Nephron (organoid): ENCODE results near the gene CD53.
"Not testable (repeated sequence)": the region's sequence is repeated elsewhere in the genome, so short reads cannot be mapped to it uniquely, and the experiment has no call there.

ENCODE experiments used
- H3K27ac Mint-ChIP-seq, 3 experiments: 2 replicates each; pipeline ENCODE4 v1.8.0; 2020; ENCODE audit warnings: mixed read lengths in 3 of 3, mild to moderate bottlenecking in 2 of 3, moderate library complexity in 1 of 3
- H3K27me3 Mint-ChIP-seq: 2 replicates; pipeline ENCODE4 v1.8.0; 2021; ENCODE audit warnings: low read depth, mild to moderate bottlenecking, moderate library complexity, mixed read lengths
- H3K36me3 Mint-ChIP-seq: 2 replicates; pipeline ENCODE4 v1.8.0; 2020; ENCODE audit warnings: low read depth, mixed read lengths
- H3K4me1 Mint-ChIP-seq: 2 replicates; pipeline ENCODE4 v1.8.0; 2020; ENCODE audit warnings: mixed read lengths
- H3K4me3 Mint-ChIP-seq, 3 experiments: 2 replicates each; pipeline ENCODE4 v1.8.0; 2020; ENCODE audit warnings: mild to moderate bottlenecking in 3 of 3, mixed read lengths in 3 of 3, moderate library complexity in 2 of 3
- H3K9me3 Mint-ChIP-seq: 2 replicates; pipeline ENCODE4 v1.8.0; 2020; ENCODE audit warnings: mixed read lengths
- CTCF ChIP-seq, 3 experiments: fragments of 200-600 bp; sonication (generic); IDR thresholded peaks; one replicate each; pipeline ENCODE4 v1.5.0; 2021; ENCODE audit warnings: antibody characterized with exemption in 3 of 3; ENCODE audit not compliant: unreplicated experiment in 3 of 3

The CD53 gene

GRCh38 chr1:110872745-110873720, at the start of gene CD53:
Gene CD53, plus strand, starts transcription at chr1:110873148. Its CDS starts 18,261 bp downstream, at chr1:110891409.
- no peak for TF ChIP-seq CTCF (IDR thresholded peaks at IDR 0.05; ENCODE audit: unreplicated experiment in 3 of 3)
- H3K4me1 Mint-ChIP-seq: no peaks in the 10 kb centered on the region
- H3K36me3 Mint-ChIP-seq: no peaks in the 10 kb centered on the region
- H3K27ac Mint-ChIP-seq: no peak within 1 kb of the TSS
- H3K27me3 Mint-ChIP-seq: no peaks in the 10 kb centered on the region
- no peaks in the 10 kb centered on the region for H3K9me3 Mint-ChIP-seq
- H3K4me3 Mint-ChIP-seq: no peak within 1 kb of the TSS

- TF ChIP-seq CTCF (IDR thresholded peaks at IDR 0.05; ENCODE audit: unreplicated experiment in 3 of 3): no peak
- H3K4me3 Mint-ChIP-seq: no peak overlapping the region
- no peaks in the 10 kb centered on the region for H3K36me3 Mint-ChIP-seq
- H3K4me1 Mint-ChIP-seq: no peaks in the 10 kb centered on the region
- peaks cover 3% of the 10 kb centered on the region for H3K9me3 Mint-ChIP-seq
- peaks cover 4% of the 10 kb centered on the region for H3K27me3 Mint-ChIP-seq
- no peak overlapping the region for H3K27ac Mint-ChIP-seq
Measured at GRCh38 chr1:110824192-110824591, 48.8 kb upstream of the CD53 start.

GRCh38 chr1:110829955-110830553, 42.9 kb upstream of the CD53 start:
- peaks cover 4% of the 10 kb centered on the region for H3K27me3 Mint-ChIP-seq
- peak; percentile 25 to 54 (median 39) for TF ChIP-seq CTCF (IDR thresholded peaks at IDR 0.05; ENCODE audit: unreplicated experiment in 3 of 3)
- no peaks in the 10 kb centered on the region for H3K9me3 Mint-ChIP-seq
- no peaks in the 10 kb centered on the region for H3K4me1 Mint-ChIP-seq
- no peaks in the 10 kb centered on the region for H3K36me3 Mint-ChIP-seq
- no peak overlapping the region for H3K4me3 Mint-ChIP-seq
- H3K27ac Mint-ChIP-seq: no peak overlapping the region

GRCh38 chr1:110833779-110834178, 39.2 kb upstream of the CD53 start:
- not testable (repeated sequence) for H3K27ac Mint-ChIP-seq, H3K4me3 Mint-ChIP-seq, H3K27me3 Mint-ChIP-seq, H3K36me3 Mint-ChIP-seq, H3K4me1 Mint-ChIP-seq, H3K9me3 Mint-ChIP-seq

- no peaks in the 10 kb centered on the region for H3K4me1 Mint-ChIP-seq
- TF ChIP-seq CTCF (IDR thresholded peaks at IDR 0.05; ENCODE audit: unreplicated experiment in 3 of 3): no peak
- no peaks in the 10 kb centered on the region for H3K9me3 Mint-ChIP-seq
- H3K36me3 Mint-ChIP-seq: no peaks in the 10 kb centered on the region
- no peak overlapping the region for H3K27ac Mint-ChIP-seq
- peaks cover 3% of the 10 kb centered on the region for H3K27me3 Mint-ChIP-seq
- H3K4me3 Mint-ChIP-seq: no peak overlapping the region
Measured at GRCh38 chr1:110846861-110847260, 26.1 kb upstream of the CD53 start.

GRCh38 chr1:110850145-110850544, 22.8 kb upstream of the CD53 start:
- H3K36me3 Mint-ChIP-seq: no peaks in the 10 kb centered on the region
- no peaks in the 10 kb centered on the region for H3K4me1 Mint-ChIP-seq
- peaks cover 3% of the 10 kb centered on the region for H3K27me3 Mint-ChIP-seq
- no peak for TF ChIP-seq CTCF (IDR thresholded peaks at IDR 0.05; ENCODE audit: unreplicated experiment in 3 of 3)
- H3K27ac Mint-ChIP-seq: no peak overlapping the region
- no peaks in the 10 kb centered on the region for H3K9me3 Mint-ChIP-seq
- H3K4me3 Mint-ChIP-seq: no peak overlapping the region
